ENCODE results near the gene PSMA6.

The PSMA6 gene

GRCh38 chr14:35258420-35258819, 33.8 kb upstream of the PSMA6 start:
- TF ChIP-seq CTCF (conservative IDR thresholded peaks at IDR 0.05; ENCODE audit: low read depth, low read length) = no peak
- no peak overlapping the region for H3K4me3 ChIP-seq (ENCODE audit: low read depth, low read length)
- no peak for DNase-seq (ENCODE audit: low read depth)

GRCh38 chr14:35261774-35262173, 30.4 kb upstream of the PSMA6 start:
- no peak overlapping the region for H3K4me3 ChIP-seq (ENCODE audit: low read depth, low read length)
- peak; percentile 48 for TF ChIP-seq CTCF (conservative IDR thresholded peaks at IDR 0.05; ENCODE audit: low read depth, low read length)
- DNase-seq (ENCODE audit: low read depth) = peak; percentile 57

- no peak for DNase-seq (ENCODE audit: low read depth)
- TF ChIP-seq CTCF (conservative IDR thresholded peaks at IDR 0.05; ENCODE audit: low read depth, low read length) = no peak
- no peak overlapping the region for H3K4me3 ChIP-seq (ENCODE audit: low read depth, low read length)
Measured at GRCh38 chr14:35262436-35262835, 29.7 kb upstream of the PSMA6 start.

GRCh38 chr14:35268946-35269345, 23.2 kb upstream of the PSMA6 start:
- no peak for DNase-seq (ENCODE audit: low read depth)
- no peak for TF ChIP-seq CTCF (conservative IDR thresholded peaks at IDR 0.05; ENCODE audit: low read depth, low read length)
- H3K4me3 ChIP-seq (ENCODE audit: low read depth, low read length) = no peak overlapping the region

GRCh38 chr14:35274805-35275204, 17.4 kb upstream of the PSMA6 start:
- H3K4me3 ChIP-seq (ENCODE audit: low read depth, low read length) = no peak overlapping the region
- TF ChIP-seq CTCF (conservative IDR thresholded peaks at IDR 0.05; ENCODE audit: low read depth, low read length) = no peak
- no peak for DNase-seq (ENCODE audit: low read depth)

GRCh38 chr14:35277179-35277578, 15.0 kb upstream of the PSMA6 start:
- no peak for TF ChIP-seq CTCF (conservative IDR thresholded peaks at IDR 0.05; ENCODE audit: low read depth, low read length)
- no peak for DNase-seq (ENCODE audit: low read depth)
- no peak overlapping the region for H3K4me3 ChIP-seq (ENCODE audit: low read depth, low read length)

- no peak for TF ChIP-seq CTCF (conservative IDR thresholded peaks at IDR 0.05; ENCODE audit: low read depth, low read length)
- no peak overlapping the region for H3K4me3 ChIP-seq (ENCODE audit: low read depth, low read length)
- no peak for DNase-seq (ENCODE audit: low read depth)
Measured at GRCh38 chr14:35279369-35279768, 12.8 kb upstream of the PSMA6 start.

All from choroid plexus epithelial cell (primary cell).